ENCODE results near the gene TAAR5.
"Not testable (repeated sequence)": the region's sequence is repeated elsewhere in the genome, so short reads cannot be mapped to it uniquely, and the experiment has no call there.

Gene TAAR5, protein sequence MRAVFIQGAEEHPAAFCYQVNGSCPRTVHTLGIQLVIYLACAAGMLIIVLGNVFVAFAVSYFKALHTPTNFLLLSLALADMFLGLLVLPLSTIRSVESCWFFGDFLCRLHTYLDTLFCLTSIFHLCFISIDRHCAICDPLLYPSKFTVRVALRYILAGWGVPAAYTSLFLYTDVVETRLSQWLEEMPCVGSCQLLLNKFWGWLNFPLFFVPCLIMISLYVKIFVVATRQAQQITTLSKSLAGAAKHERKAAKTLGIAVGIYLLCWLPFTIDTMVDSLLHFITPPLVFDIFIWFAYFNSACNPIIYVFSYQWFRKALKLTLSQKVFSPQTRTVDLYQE

GRCh38 chr6:132589454-132589853 is at the start of gene TAAR5:
Gene TAAR5, minus strand, starts transcription at chr6:132589741. Its CDS starts 55 bp downstream, at chr6:132589686.
- no peak for DNase-seq

DNA sequence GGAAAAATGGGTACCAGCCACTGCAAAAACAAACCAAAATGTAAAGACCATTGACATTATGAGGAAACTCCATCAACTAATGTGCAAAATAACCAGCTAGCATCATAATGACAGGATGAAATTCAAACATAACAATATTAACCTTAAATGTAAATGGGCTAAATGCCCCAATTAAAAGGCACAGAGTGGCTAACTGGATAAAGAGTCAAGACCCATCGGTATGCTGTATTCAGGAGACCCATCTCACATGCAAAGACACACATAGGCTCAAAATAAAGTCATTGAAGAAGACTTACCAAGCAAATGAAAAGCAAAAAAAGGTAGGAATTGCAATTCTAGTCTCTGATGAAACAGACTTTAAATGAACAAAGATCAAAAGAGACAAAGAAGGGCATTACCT is 47.6 kb upstream of the TAAR5 start:
- DNase-seq = not testable (repeated sequence)

DNA sequence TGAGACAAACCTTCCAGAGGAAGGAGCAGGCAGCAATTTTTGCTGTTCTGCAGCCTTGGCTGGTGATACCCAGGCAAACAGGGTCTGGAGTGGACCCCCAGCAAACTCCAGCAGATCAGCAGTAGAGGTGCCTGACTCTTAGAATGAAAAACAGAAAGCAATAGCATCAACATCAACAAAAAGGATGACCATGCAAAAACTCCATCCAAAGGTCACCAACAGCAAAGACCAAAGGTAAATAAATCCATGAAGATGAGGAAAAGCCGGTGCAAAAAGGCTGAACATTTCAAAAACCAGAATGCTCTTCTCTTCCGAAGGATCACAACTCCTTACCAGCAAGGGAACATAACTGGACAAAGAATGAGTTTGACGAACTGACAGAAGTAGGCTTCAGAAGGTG is 46.4 kb upstream of the TAAR5 start:
- not testable (repeated sequence) for DNase-seq

- not testable (repeated sequence) for DNase-seq
Observed at GRCh38 chr6:132635288-132635687, 45.7 kb upstream of the TAAR5 start.

DNA sequence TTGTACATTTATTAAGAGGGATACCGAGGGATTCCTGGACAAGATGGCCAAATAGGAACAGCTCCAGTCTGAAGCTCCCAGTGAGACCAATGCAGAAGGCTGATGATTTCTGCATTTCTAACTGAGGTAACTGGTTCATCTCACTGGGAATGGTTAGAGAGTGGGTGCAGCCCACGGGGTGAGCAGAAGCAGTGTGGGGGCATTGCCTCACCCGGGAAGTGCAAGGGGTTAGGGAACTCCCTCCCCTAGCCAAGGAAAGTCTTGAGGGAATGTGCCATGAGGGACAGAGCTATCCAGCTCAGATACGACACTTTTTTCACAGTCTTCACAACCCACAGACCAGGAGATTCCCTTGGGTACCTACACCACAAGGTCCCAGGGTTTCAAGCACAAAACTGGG is 45.3 kb upstream of the TAAR5 start:
- no peak for DNase-seq

DNA sequence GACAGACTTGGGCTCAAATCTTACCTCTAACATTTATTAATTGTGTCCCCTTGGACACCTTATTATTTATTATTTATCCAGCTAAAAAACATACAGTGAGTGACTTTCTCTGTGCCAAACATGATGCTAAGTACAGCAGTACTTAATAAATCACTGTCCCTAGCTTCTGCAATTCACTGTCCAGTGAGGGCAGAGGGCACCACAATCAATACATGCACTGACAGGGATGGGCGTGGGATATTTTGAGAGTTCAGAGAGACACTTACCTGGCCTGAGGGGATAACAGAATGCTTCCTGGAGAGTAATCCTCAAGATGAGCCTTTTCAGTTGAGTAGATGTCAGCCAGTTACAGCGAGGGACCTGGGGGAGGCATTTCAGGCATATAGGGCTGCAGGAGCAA is 43.8 kb upstream of the TAAR5 start:
- DNase-seq = no peak

DNA sequence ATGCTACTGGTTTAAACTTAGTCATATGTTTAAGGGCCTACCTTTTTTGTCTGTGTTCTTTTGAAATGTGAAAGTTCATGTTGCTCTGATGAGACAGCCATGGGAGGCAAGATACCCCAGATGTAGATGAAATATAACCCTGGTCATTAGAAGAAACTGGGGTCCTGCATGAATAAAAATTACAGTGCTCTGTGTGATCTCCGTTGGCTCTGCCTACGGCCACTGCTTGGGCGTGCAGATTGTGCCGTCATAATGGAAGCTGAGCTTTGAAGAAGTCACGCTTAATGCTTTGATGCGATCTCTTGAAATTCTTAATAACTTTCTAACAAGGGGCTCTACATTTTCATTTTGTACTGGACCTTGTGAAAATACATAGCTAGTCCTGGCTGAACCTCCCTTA is 34.6 kb upstream of the TAAR5 start, which contains the start of gene TAAR2:
Gene TAAR2, minus strand, starts transcription at position 101 of the 400 bp plus-strand sequence. Its CDS starts 0 bp downstream, at position 101.
- DNase-seq = no peak

DNA sequence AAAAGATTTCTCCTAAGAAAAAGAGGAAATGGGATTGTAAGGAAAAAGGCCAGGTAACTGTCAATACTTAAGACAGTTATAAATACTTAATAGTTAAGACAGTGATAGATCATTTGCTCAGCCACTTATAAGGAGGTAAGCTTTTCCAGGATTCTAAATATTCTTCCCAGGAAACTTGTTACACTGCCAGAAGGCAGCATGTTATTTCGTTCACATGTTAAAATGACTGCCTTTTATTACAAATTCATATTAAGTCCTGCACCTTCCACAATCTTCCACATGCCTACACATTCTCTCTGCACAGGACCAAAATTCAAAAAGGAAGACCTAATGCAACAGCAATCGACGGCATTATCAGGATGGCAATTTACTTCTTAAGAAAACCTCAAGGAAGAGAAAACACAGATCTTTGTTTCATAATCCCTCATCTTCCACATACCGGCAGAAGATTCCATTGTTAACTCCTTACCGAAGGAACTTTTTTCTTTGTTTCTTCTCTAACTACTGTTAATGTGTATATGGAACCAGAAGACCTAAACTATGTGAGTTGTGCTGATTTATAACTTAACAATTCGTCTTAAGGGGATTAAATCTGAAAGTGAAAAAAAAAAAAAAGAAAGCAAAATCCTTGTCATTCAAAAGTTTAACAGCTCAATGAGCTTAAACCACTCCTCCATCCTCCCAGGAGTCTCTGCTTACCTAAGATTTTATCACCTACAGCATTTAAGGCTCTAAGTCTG is 33.7 kb upstream of the TAAR5 start:
- no peak for DNase-seq

- no peak for DNase-seq
Observed at GRCh38 chr6:132616677-132617076, 27.1 kb upstream of the TAAR5 start.

DNA sequence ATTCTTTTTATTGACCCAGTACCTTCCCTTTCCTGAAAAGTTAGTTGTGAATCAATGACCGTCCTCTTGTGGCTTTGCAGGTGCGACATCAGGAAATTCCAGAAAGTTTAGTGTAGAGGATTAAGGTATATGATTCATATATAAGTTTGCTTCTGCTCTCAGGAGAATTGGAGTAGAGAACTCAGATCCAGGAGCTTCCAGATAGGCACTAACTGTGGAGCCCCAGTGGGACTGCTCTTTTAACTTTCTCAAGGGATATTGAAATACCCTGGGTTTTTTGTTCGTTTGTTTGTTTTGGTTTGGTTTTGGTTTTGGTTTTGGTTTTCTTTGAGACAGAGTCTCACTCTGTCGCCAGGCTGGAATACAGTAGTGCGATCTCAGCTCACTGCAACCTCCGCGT is 25.0 kb upstream of the TAAR5 start:
- DNase-seq = no peak

DNA sequence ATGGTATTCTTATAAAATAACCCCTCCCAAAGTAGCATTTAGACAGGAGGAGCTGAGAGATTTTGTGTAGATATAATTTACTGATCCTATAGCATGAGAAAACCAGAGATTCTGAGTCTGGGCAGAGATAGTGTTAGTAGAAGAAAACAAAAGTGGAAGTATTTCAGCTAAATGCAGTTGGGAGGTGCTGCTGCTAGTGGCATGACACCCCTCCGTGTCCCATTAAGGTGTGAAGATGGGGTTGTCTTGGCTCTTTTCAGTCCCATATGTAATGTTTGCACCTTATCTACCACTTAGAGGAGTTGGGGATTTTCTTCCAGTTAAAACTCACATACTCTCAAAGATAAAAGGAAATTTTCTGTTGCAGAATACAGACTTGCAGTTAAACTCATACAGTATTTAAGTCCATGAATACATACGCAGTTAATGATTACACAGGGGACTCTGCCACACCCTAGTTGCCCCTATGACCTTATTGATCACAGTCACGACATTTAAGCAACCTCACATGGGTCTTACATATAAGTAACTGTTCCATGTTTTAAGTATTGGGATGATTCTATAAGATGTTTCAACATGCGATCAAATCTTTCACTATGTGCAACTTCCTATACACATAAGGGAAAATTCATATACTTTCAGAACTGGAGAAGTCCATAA is 23.0 kb upstream of the TAAR5 start:
- DNase-seq = no peak

DNA sequence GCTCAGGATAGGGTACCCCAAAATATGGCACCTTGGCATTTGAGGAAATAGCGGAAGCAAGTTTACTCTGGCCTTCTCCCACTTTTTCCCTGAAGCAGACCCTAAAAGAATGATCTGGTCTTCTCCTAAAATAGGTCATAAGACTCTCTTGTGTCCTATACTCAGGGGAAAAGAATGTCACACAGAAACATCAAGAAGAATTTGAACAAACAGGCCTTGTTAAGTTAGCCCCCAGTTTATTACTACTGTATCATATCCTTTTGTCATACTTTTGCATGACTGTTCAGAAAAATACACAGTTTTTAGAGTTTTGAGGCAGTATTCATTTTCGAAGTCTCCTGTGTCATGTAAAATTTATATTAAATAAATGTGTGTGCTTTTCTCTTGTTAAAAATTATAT is 22.1 kb upstream of the TAAR5 start:
- no peak for DNase-seq

DNA sequence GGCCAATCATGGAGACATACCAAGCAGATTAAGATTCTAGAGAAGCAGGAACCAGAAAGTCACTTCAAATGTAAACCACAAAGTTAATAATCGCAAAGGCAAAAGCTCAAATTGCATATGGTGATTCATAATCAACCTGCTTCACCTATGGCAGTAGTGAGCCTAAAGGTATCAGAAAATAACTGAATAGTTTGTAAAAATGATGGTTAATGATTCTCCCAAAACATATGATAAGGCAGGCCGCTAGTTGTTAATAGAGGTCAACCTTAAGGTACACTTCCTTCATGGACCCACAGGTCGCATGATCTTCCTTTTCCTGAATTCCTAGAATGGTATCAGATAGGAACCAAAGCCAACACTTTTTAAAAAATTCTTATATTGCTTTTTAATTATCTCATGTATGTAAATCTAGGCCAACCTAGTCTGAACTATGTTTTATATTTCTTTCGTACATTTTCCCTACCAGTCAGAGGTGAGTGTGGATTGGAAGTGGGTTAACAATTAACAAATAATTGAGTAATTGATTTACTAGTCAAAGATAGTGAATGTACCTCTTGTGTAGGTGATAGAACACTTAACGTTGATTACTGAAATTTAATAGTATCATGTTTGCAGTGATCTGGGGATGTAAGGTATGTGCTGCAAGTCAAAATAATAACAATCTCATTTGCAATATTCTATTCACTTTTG is 18.1 kb upstream of the TAAR5 start:
- DNase-seq = no peak

- DNase-seq = no peak
Observed at GRCh38 chr6:132604635-132605152, 15.2 kb upstream of the TAAR5 start.

- DNase-seq = not testable (repeated sequence)
Observed at GRCh38 chr6:132600900-132601299, 11.4 kb upstream of the TAAR5 start.

DNA sequence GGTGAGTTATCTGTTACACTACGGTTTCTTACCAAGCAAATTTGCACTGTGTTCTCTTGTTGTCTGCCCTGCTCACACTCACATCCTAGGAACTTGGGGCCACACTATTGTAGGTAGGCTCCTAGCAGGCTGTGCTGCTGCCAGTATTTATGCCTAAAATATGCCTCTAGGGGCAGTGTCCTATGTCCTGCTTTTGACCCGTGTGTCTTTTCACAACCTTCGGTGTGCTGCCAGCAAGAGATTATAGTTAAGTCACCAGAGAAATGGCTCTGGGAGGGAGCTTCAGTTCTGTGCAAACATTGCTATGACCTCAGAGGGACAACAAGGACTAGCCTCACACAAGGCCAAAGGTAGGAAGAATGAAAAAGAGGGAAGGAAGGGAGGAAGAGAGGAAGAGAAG is 8.9 kb upstream of the TAAR5 start:
- no peak for DNase-seq

DNA sequence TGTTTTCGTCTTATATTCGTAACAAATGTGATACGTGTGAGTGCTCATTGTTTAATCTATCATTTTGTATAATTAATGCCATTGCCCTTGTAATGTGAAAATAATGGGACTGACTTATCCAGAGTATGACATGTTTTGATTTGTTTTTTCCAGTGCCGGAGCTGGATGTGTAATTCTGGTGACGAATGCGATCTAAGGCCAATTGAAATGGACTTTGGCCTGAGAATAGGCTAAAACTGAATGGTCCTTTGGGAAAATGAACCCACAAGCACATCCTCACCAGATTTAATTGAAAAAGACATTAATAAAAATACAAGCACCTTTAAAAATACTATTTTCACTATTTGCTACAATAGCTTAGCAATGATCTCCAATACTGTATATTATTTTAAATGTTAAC is 6.7 kb upstream of the TAAR5 start:
- DNase-seq = no peak

- no peak for DNase-seq
Observed at GRCh38 chr6:132592855-132593254, 3.3 kb upstream of the TAAR5 start.

DNA sequence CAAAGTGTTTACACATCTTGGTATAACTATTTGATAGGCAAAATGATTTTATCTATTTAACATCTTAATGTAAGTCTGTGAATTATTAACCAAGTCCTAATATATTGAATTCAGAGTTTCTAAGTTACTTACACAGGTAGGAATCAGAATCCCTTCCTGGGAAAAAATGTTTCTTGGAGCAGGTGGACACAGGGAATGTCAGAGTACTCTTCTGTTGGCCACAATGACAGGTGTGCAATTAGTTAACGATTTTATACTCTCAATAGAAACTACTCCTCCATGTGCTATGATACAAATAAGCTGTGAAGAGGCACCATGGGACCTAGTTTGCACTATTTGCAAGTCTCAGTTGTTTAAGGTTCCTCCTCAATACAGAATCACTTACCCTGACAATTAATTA is 821 bp upstream of the TAAR5 start:
- DNase-seq = no peak

GRCh38 chr6:132587424-132587823 is 2.1 kb downstream of the TAAR5 start:
- DNase-seq = no peak

GRCh38 chr6:132584698-132585097 is 4.8 kb downstream of the TAAR5 start:
- no peak for DNase-seq

GRCh38 chr6:132571774-132572173 is 17.8 kb downstream of the TAAR5 start:
- DNase-seq = no peak

DNA sequence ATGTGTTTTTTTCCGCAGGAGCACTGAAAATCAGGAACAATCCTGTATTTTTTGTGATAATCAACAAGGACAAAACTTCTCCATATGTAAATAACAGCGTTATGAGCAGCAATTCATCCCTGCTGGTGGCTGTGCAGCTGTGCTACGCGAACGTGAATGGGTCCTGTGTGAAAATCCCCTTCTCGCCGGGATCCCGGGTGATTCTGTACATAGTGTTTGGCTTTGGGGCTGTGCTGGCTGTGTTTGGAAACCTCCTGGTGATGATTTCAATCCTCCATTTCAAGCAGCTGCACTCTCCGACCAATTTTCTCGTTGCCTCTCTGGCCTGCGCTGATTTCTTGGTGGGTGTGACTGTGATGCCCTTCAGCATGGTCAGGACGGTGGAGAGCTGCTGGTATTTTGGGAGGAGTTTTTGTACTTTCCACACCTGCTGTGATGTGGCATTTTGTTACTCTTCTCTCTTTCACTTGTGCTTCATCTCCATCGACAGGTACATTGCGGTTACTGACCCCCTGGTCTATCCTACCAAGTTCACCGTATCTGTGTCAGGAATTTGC is 19.2 kb downstream of the TAAR5 start, which contains the start of gene TAAR6:
Gene TAAR6, plus strand, starts transcription at position 102 of the 557 bp plus-strand sequence. Its CDS starts 0 bp downstream, at position 102.
- no peak for DNase-seq
